ENCODE results near the gene MEF2A.

Gene MEF2A

DNA sequence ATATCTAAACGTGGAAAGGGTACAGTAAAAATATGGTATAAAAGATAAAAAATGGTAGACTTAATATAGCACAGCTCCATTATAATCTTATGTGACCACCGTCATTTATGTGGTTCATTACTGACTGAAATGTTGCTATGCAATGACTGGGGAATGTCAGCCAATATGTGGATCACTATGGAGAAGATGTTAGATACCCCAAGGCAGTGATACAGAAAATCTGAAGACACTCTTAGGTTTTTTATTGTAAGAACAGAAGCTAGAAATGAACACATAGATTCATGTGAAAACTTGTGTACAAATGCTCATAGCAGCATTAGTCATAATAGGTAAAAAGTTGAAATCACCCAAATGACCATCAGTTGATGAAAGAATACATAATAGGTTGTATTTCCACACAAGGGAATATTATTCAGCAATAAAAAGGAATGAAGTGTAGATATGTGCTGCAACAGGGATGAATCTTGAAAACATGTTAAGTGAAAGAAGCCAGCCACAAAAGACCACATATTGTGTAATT, 18.4 kb downstream of the MEF2A start:
- WGBS, 2 experiments (ENCODE audit: insufficient coverage in 2 of 2), result 78 to 88% methylated on average over 1 of the region's 2 CpGs
- H3K4me3 ChIP-seq (ENCODE audit: extremely low read depth, insufficient read depth, low read length, poor library complexity, severe bottlenecking), result no peak overlapping the region
- peaks cover 13% of the 10 kb centered on the region for H3K4me1 ChIP-seq (ENCODE audit: control insufficient read depth, insufficient read depth, low read length, poor library complexity, severe bottlenecking)
- no peak overlapping the region for H3K27ac ChIP-seq (ENCODE audit: low read depth, low read length, severe bottlenecking)
- peaks cover 15% of the 10 kb centered on the region for H3K9me3 ChIP-seq (ENCODE audit: control insufficient read depth, low read length)
- H3K36me3 ChIP-seq (ENCODE audit: control insufficient read depth, insufficient read depth, low read length), result peaks cover 3% of the 10 kb centered on the region

GRCh38 chr15:99586121-99586520, 20.3 kb downstream of the MEF2A start:
- WGBS, 2 experiments (ENCODE audit: insufficient coverage in 2 of 2), result no CpG with 5 or more reads among the region's 1 CpG
- peaks cover 3% of the 10 kb centered on the region for H3K36me3 ChIP-seq (ENCODE audit: control insufficient read depth, insufficient read depth, low read length)
- H3K9me3 ChIP-seq (ENCODE audit: control insufficient read depth, low read length), result peaks cover 15% of the 10 kb centered on the region
- no peak overlapping the region for H3K4me3 ChIP-seq (ENCODE audit: extremely low read depth, insufficient read depth, low read length, poor library complexity, severe bottlenecking)
- H3K4me1 ChIP-seq (ENCODE audit: control insufficient read depth, insufficient read depth, low read length, poor library complexity, severe bottlenecking), result peaks cover 9% of the 10 kb centered on the region
- no peak overlapping the region for H3K27ac ChIP-seq (ENCODE audit: low read depth, low read length, severe bottlenecking)

DNA sequence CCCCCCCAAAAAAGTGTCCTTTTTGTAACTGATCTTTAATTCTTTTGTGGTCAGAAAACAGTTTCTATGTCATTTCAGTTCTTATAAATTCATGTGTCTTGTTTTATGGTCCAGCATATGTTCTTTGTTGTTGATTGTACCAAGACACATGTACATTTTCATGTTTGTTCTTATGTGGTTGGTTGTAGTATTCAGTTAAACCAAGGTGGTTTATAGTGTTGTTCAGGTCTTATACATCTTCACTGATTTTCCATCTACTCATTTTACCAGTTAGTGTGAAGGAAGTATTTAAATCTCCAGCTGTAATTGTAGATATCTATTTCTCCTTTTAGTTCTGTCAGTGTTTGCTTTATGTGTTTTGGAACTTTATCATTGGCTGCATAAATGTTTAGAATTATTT, 24.0 kb downstream of the MEF2A start:
- peaks cover 4% of the 10 kb centered on the region for H3K4me1 ChIP-seq (ENCODE audit: control insufficient read depth, insufficient read depth, low read length, poor library complexity, severe bottlenecking)
- H3K27ac ChIP-seq (ENCODE audit: low read depth, low read length, severe bottlenecking), result no peak overlapping the region
- H3K4me3 ChIP-seq (ENCODE audit: extremely low read depth, insufficient read depth, low read length, poor library complexity, severe bottlenecking), result no peak overlapping the region
- H3K36me3 ChIP-seq (ENCODE audit: control insufficient read depth, insufficient read depth, low read length), result peaks cover 24% of the 10 kb centered on the region
- peaks cover 19% of the 10 kb centered on the region for H3K9me3 ChIP-seq (ENCODE audit: control insufficient read depth, low read length)

GRCh38 chr15:99590913-99591646, 25.3 kb downstream of the MEF2A start:
- Histone ChIP-seq H3K36me3 (ENCODE audit: control insufficient read depth, insufficient read depth, low read length) (peaks cover 21% of the 10 kb centered on the region), H3K27ac (ENCODE audit: low read depth, low read length, severe bottlenecking) (no peak overlapping the region), H3K9me3 (ENCODE audit: control insufficient read depth, low read length) (peaks cover 14% of the 10 kb centered on the region), H3K4me3 (ENCODE audit: extremely low read depth, insufficient read depth, low read length, poor library complexity, severe bottlenecking) (no peak overlapping the region), H3K4me1 (ENCODE audit: control insufficient read depth, insufficient read depth, low read length, poor library complexity, severe bottlenecking) (peaks cover 4% of the 10 kb centered on the region)
- no CpG with 5 or more reads among the region's 2 CpGs for WGBS, 2 experiments (ENCODE audit: insufficient coverage in 2 of 2)

GRCh38 chr15:99592145-99592791, 26.5 kb downstream of the MEF2A start:
- H3K27ac ChIP-seq (ENCODE audit: low read depth, low read length, severe bottlenecking), result no peak overlapping the region
- 83 to 100% methylated on average over 1 to 4 of the region's 6 CpGs for WGBS, 2 experiments (ENCODE audit: insufficient coverage in 2 of 2)
- H3K4me3 ChIP-seq (ENCODE audit: extremely low read depth, insufficient read depth, low read length, poor library complexity, severe bottlenecking), result no peak overlapping the region
- peaks cover 4% of the 10 kb centered on the region for H3K4me1 ChIP-seq (ENCODE audit: control insufficient read depth, insufficient read depth, low read length, poor library complexity, severe bottlenecking)
- peaks cover 17% of the 10 kb centered on the region for H3K9me3 ChIP-seq (ENCODE audit: control insufficient read depth, low read length)
- H3K36me3 ChIP-seq (ENCODE audit: control insufficient read depth, insufficient read depth, low read length), result peaks cover 28% of the 10 kb centered on the region

GRCh38 chr15:99593070-99593469, 27.3 kb downstream of the MEF2A start:
- H3K27ac ChIP-seq (ENCODE audit: low read depth, low read length, severe bottlenecking), result no peak overlapping the region
- peaks cover 29% of the 10 kb centered on the region for H3K36me3 ChIP-seq (ENCODE audit: control insufficient read depth, insufficient read depth, low read length)
- H3K4me3 ChIP-seq (ENCODE audit: extremely low read depth, insufficient read depth, low read length, poor library complexity, severe bottlenecking), result no peak overlapping the region
- H3K9me3 ChIP-seq (ENCODE audit: control insufficient read depth, low read length), result peaks cover 17% of the 10 kb centered on the region
- 96 to 100% methylated on average over 3 to 4 of the region's 6 CpGs for WGBS, 2 experiments (ENCODE audit: insufficient coverage in 2 of 2)
- H3K4me1 ChIP-seq (ENCODE audit: control insufficient read depth, insufficient read depth, low read length, poor library complexity, severe bottlenecking), result peaks cover 4% of the 10 kb centered on the region

DNA sequence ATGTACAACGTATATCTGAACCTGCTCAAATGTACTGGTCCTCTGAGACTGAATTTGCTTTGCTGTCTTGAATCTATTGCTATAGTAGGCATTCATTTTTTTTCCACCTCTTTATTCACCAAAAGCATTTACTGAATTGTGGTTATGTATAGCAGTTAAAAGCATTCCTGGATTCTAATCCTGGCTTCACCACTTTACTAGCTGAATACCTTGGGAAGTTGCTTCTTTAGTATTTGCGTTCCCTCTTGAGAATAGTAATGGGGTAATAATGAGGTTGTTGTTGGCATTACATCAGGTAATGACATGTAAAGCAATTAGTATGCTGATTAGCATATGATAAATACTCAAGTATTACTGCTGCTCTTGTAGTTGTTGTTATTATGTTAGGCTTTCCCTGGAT, 29.1 kb downstream of the MEF2A start:
- no peak overlapping the region for H3K27ac ChIP-seq (ENCODE audit: low read depth, low read length, severe bottlenecking)
- peaks cover 4% of the 10 kb centered on the region for H3K4me1 ChIP-seq (ENCODE audit: control insufficient read depth, insufficient read depth, low read length, poor library complexity, severe bottlenecking)
- H3K4me3 ChIP-seq (ENCODE audit: extremely low read depth, insufficient read depth, low read length, poor library complexity, severe bottlenecking), result no peak overlapping the region
- H3K9me3 ChIP-seq (ENCODE audit: control insufficient read depth, low read length), result peaks cover 18% of the 10 kb centered on the region
- peaks cover 42% of the 10 kb centered on the region for H3K36me3 ChIP-seq (ENCODE audit: control insufficient read depth, insufficient read depth, low read length)
- 100% methylated on average over 1 of the region's 2 CpGs for WGBS, 2 experiments (ENCODE audit: insufficient coverage in 2 of 2)

- Histone ChIP-seq H3K9me3 (ENCODE audit: control insufficient read depth, low read length) (peaks cover 23% of the 10 kb centered on the region), H3K4me3 (ENCODE audit: extremely low read depth, insufficient read depth, low read length, poor library complexity, severe bottlenecking) (no peak overlapping the region), H3K36me3 (ENCODE audit: control insufficient read depth, insufficient read depth, low read length) (peaks cover 42% of the 10 kb centered on the region), H3K27ac (ENCODE audit: low read depth, low read length, severe bottlenecking) (no peak overlapping the region), H3K4me1 (ENCODE audit: control insufficient read depth, insufficient read depth, low read length, poor library complexity, severe bottlenecking) (no peaks in the 10 kb centered on the region)
- WGBS, 2 experiments (ENCODE audit: insufficient coverage in 2 of 2), result 80% methylated on average over 1 of the region's 3 CpGs; no CpG with 5 or more reads in 1 of the 2 experiments
Observed at GRCh38 chr15:99598296-99598695, 32.5 kb downstream of the MEF2A start.

GRCh38 chr15:99603828-99604227, 38.0 kb downstream of the MEF2A start:
- Histone ChIP-seq H3K36me3 (ENCODE audit: control insufficient read depth, insufficient read depth, low read length) (peaks cover 19% of the 10 kb centered on the region), H3K9me3 (ENCODE audit: control insufficient read depth, low read length) (peaks cover 6% of the 10 kb centered on the region), H3K4me1 (ENCODE audit: control insufficient read depth, insufficient read depth, low read length, poor library complexity, severe bottlenecking) (no peaks in the 10 kb centered on the region), H3K27ac (ENCODE audit: low read depth, low read length, severe bottlenecking) (no peak overlapping the region), H3K4me3 (ENCODE audit: extremely low read depth, insufficient read depth, low read length, poor library complexity, severe bottlenecking) (no peak overlapping the region)
- no CpG with 5 or more reads among the region's 1 CpG for WGBS, 2 experiments (ENCODE audit: insufficient coverage in 2 of 2)

GRCh38 chr15:99604865-99605264, 39.1 kb downstream of the MEF2A start:
- no peaks in the 10 kb centered on the region for H3K4me1 ChIP-seq (ENCODE audit: control insufficient read depth, insufficient read depth, low read length, poor library complexity, severe bottlenecking)
- H3K36me3 ChIP-seq (ENCODE audit: control insufficient read depth, insufficient read depth, low read length), result peaks cover 12% of the 10 kb centered on the region
- peaks cover 6% of the 10 kb centered on the region for H3K9me3 ChIP-seq (ENCODE audit: control insufficient read depth, low read length)
- no peak overlapping the region for H3K27ac ChIP-seq (ENCODE audit: low read depth, low read length, severe bottlenecking)
- 88 to 100% methylated on average over 3 to 6 of the region's 6 CpGs for WGBS, 2 experiments (ENCODE audit: insufficient coverage in 2 of 2)
- no peak overlapping the region for H3K4me3 ChIP-seq (ENCODE audit: extremely low read depth, insufficient read depth, low read length, poor library complexity, severe bottlenecking)

DNA sequence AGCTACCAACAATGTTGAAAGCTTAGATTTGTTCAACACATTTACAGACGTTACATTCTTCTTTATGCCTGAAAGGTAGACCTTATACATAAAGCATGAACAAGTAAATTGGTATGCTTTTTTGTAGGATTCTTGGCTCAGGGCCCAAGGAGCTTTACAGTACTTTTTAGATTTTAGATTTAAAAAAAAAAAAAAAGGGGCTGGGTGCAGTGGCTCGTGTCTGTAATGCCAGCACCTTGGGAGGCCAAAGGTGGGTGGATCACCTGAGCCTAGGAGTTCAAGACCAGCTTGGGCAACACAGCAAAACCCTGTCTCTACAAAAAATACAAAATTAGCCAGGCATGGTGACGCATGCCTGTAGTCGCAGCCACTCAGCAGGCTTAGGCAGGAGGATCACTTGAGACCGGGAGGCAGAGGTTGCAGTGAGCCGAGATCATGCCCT, 39.7 kb downstream of the MEF2A start:
- no peak overlapping the region for H3K27ac ChIP-seq (ENCODE audit: low read depth, low read length, severe bottlenecking)
- 97% methylated on average over 4 of the region's 6 CpGs; no CpG with 5 or more reads in 1 of the 2 experiments for WGBS, 2 experiments (ENCODE audit: insufficient coverage in 2 of 2)
- no peaks in the 10 kb centered on the region for H3K9me3 ChIP-seq (ENCODE audit: control insufficient read depth, low read length)
- H3K4me1 ChIP-seq (ENCODE audit: control insufficient read depth, insufficient read depth, low read length, poor library complexity, severe bottlenecking), result no peaks in the 10 kb centered on the region
- peaks cover 6% of the 10 kb centered on the region for H3K36me3 ChIP-seq (ENCODE audit: control insufficient read depth, insufficient read depth, low read length)
- no peak overlapping the region for H3K4me3 ChIP-seq (ENCODE audit: extremely low read depth, insufficient read depth, low read length, poor library complexity, severe bottlenecking)
